Mammary epithelial cell (primary cell): ENCODE measurements around the gene ARHGAP30.

Source experiments
- CTCF ChIP-seq, 2 donors: IDR thresholded peaks in 1 of 2; conservative IDR thresholded peaks in 1 of 2; 2 replicates each; pipeline ENCODE4 v1.5.1; 2011 to 2012; ENCODE audit warnings: inconsistent platforms in 2 of 2, low read length in 2 of 2, mild to moderate bottlenecking in 2 of 2, control low read depth in 1 of 2, low read depth in 1 of 2; ENCODE audit not compliant: insufficient read depth in 1 of 2; ENCODE audit errors: extremely low read depth in 1 of 2
- EZH2 ChIP-seq: IDR thresholded peaks from 2 replicates; pipeline ENCODE4 v1.6.1; 2012; ENCODE audit warnings: low read length, inconsistent platforms, borderline replicate concordance

- TF ChIP-seq CTCF (conservative IDR thresholded peaks at IDR 0.05 in 1 of 2, IDR thresholded peaks at IDR 0.05 in 1 of 2; ENCODE audit: extremely low read depth in 1 of 2, insufficient read depth in 1 of 2, low read depth in 1 of 2, low read length in 2 of 2): no peak
- no peak for TF ChIP-seq EZH2
Measured at GRCh38 chr1:161044908-161045735, 24.6 kb downstream of the ARHGAP30 start.
